ENCODE results near the gene ARHGAP24. TPM values are rescaled to one million over a fixed set of nuclear protein-coding genes. Genes with fewer than 3 reads are reported as not detected.

The ARHGAP24 gene
- total and polyA plus RNA-seq, 2 of the 13 experiments (the other 11 are each of a cell fraction or from before 2014, with no cell fraction given), result 0.07 to 0.55 TPM

GRCh38 chr4:85808864-85809263, 333.9 kb downstream of the ARHGAP24 start (continued):
- no peak for TF ChIP-seq ZNF205 (CRISPR knock-in tag; IDR thresholded peaks at IDR 0.05)

GRCh38 chr4:85812776-85813175, 337.8 kb downstream of the ARHGAP24 start:
- no peak overlapping the region for H3K9ac ChIP-seq (ENCODE audit: insufficient read depth, low read depth, low read length)
- no peaks in the 10 kb centered on the region for H3K79me2 ChIP-seq (ENCODE audit: insufficient read depth, low read length)
- intact Hi-C loops (cut with micrococcal nuclease; ENCODE audit: unreplicated experiment) (no loop called here), in situ Hi-C loops (cut with HindIII; ENCODE audit: extremely low pct_ligation_motif_present, low pct_unique_long_range_greater_than_20kb) (no loop called here)
- DNase-seq (ENCODE audit: low spot score) (no peak), FAIRE-seq (no peak), ATAC-seq (no peak)
- ChIA-PET POLR2A (no interaction called here), CTCF (ENCODE audit: low intra/inter-chr PET ratio, low total read pairs) (no interaction called here)
- H4K20me1 ChIP-seq (ENCODE audit: insufficient read depth, low read length), result no peaks in the 10 kb centered on the region
- no peaks in the 10 kb centered on the region for H3K9me3 ChIP-seq (ENCODE audit: low read length)
- 24% methylated on average over 4 of the region's 4 CpGs for WGBS (ENCODE audit: low lambda C conversion rate)
- BruUV-seq (replicated peaks), result no TSS peak
- H3K4me1 ChIP-seq (ENCODE audit: insufficient read depth, low read length), result no peaks in the 10 kb centered on the region
- H3K36me3 ChIP-seq (replicated peaks in 1 of 2; ENCODE audit: control insufficient read depth in 1 of 2, insufficient read depth in 2 of 2, low read length in 2 of 2), result no peaks in the 10 kb centered on the region
- no peak overlapping the region for H3K4me2 ChIP-seq (ENCODE audit: low read depth, low read length)
- H3K4me3 ChIP-seq (replicated peaks in 1 of 3; ENCODE audit: insufficient read depth in 1 of 3, low read depth in 2 of 3, low read length in 3 of 3), result no peak overlapping the region
- TF ChIP-seq BRCA1 (CRISPR knock-in tag; IDR thresholded peaks at IDR 0.05) (no peak), ARID5B (CRISPR knock-in tag; IDR thresholded peaks at IDR 0.05) (no peak)
- no peak overlapping the region for H3K27ac ChIP-seq (ENCODE audit: extremely low read length, insufficient read depth, low read length)
- H3K27me3 ChIP-seq (ENCODE audit: control insufficient read depth in 1 of 2, insufficient read depth in 2 of 2, low read length in 2 of 2), result no peaks in the 10 kb centered on the region
- no peak overlapping the region for H2AFZ ChIP-seq (ENCODE audit: low read length)

Data from HepG2 (cell line).